ENCODE results near the gene PADI2.

The PADI2 gene

GRCh38 chr1:17121881-17122280 lies 2.6 kb upstream of the PADI2 start:
- H3K4me3 ChIP-seq (ENCODE audit: low read length), result no peak overlapping the region
- peaks cover 26% of the 10 kb centered on the region for H3K27me3 ChIP-seq (ENCODE audit: insufficient read depth, low read length)
- H3K9ac ChIP-seq (ENCODE audit: low read depth, low read length), result no peak overlapping the region
- 87% methylated on average over 8 of the region's 8 CpGs for WGBS
- no peaks in the 10 kb centered on the region for H3K9me3 ChIP-seq (ENCODE audit: insufficient read depth, low read depth, low read length)
- H3K36me3 ChIP-seq (ENCODE audit: insufficient read depth, low read length), result no peaks in the 10 kb centered on the region
- H3K27ac ChIP-seq (ENCODE audit: low read depth, low read length), result no peak overlapping the region
- no peaks in the 10 kb centered on the region for H3K4me1 ChIP-seq (ENCODE audit: insufficient read depth, low read length)

- H3K27ac ChIP-seq (ENCODE audit: low read depth, low read length), result no peak overlapping the region
- H3K4me3 ChIP-seq (ENCODE audit: low read length), result no peak overlapping the region
- H3K9me3 ChIP-seq (ENCODE audit: insufficient read depth, low read depth, low read length), result no peaks in the 10 kb centered on the region
- peaks cover 32% of the 10 kb centered on the region for H3K27me3 ChIP-seq (ENCODE audit: insufficient read depth, low read length)
- H3K4me1 ChIP-seq (ENCODE audit: insufficient read depth, low read length), result no peaks in the 10 kb centered on the region
- H3K36me3 ChIP-seq (ENCODE audit: insufficient read depth, low read length), result no peaks in the 10 kb centered on the region
- no peak overlapping the region for H3K9ac ChIP-seq (ENCODE audit: low read depth, low read length)
- WGBS, result 87% methylated on average over 23 of the region's 23 CpGs
These were observed 1.9 kb upstream of the PADI2 start for GRCh38 chr1:17120962-17121837.

- Histone ChIP-seq H3K36me3 (ENCODE audit: insufficient read depth, low read length) (no peaks in the 10 kb centered on the region), H3K9me3 (ENCODE audit: insufficient read depth, low read depth, low read length) (no peaks in the 10 kb centered on the region), H3K4me1 (ENCODE audit: insufficient read depth, low read length) (no peaks in the 10 kb centered on the region), H3K9ac (ENCODE audit: low read depth, low read length) (no peak overlapping the region), H3K4me3 (ENCODE audit: low read length) (no peak overlapping the region), H3K27me3 (ENCODE audit: insufficient read depth, low read length) (peaks cover 32% of the 10 kb centered on the region), H3K27ac (ENCODE audit: low read depth, low read length) (no peak overlapping the region)
- 92% methylated on average over 5 of the region's 5 CpGs for WGBS
These were observed 1.2 kb upstream of the PADI2 start for GRCh38 chr1:17120481-17120877.

- no peak overlapping the region for H3K9ac ChIP-seq (ENCODE audit: low read depth, low read length)
- no peak overlapping the region for H3K27ac ChIP-seq (ENCODE audit: low read depth, low read length)
- no peaks in the 10 kb centered on the region for H3K36me3 ChIP-seq (ENCODE audit: insufficient read depth, low read length)
- WGBS, result 28% methylated on average over 20 of the region's 20 CpGs
- peaks cover 32% of the 10 kb centered on the region for H3K27me3 ChIP-seq (ENCODE audit: insufficient read depth, low read length)
- H3K9me3 ChIP-seq (ENCODE audit: insufficient read depth, low read depth, low read length), result no peaks in the 10 kb centered on the region
- H3K4me3 ChIP-seq (ENCODE audit: low read length), result peak overlapping the region; percentile 69
- H3K4me1 ChIP-seq (ENCODE audit: insufficient read depth, low read length), result no peaks in the 10 kb centered on the region
These were observed 676 bp upstream of the PADI2 start for GRCh38 chr1:17119773-17120480.

- H3K27me3 ChIP-seq (ENCODE audit: insufficient read depth, low read length), result peaks cover 32% of the 10 kb centered on the region
- H3K4me3 ChIP-seq (ENCODE audit: low read length), result peak overlapping the region; percentile 69
- no peaks in the 10 kb centered on the region for H3K4me1 ChIP-seq (ENCODE audit: insufficient read depth, low read length)
- no peak overlapping the region for H3K9ac ChIP-seq (ENCODE audit: low read depth, low read length)
- H3K9me3 ChIP-seq (ENCODE audit: insufficient read depth, low read depth, low read length), result no peaks in the 10 kb centered on the region
- no peaks in the 10 kb centered on the region for H3K36me3 ChIP-seq (ENCODE audit: insufficient read depth, low read length)
- no peak overlapping the region for H3K27ac ChIP-seq (ENCODE audit: low read depth, low read length)
- WGBS, result 4% methylated on average over 14 of the region's 14 CpGs
These were observed 560 bp downstream of the PADI2 start for GRCh38 chr1:17118706-17119075.

GRCh38 chr1:17118268-17118667 lies 983 bp downstream of the PADI2 start:
- Histone ChIP-seq H3K27me3 (ENCODE audit: insufficient read depth, low read length) (peaks cover 32% of the 10 kb centered on the region), H3K4me1 (ENCODE audit: insufficient read depth, low read length) (no peaks in the 10 kb centered on the region), H3K9me3 (ENCODE audit: insufficient read depth, low read depth, low read length) (no peaks in the 10 kb centered on the region), H3K4me3 (ENCODE audit: low read length) (peak overlapping the region; percentile 69), H3K9ac (ENCODE audit: low read depth, low read length) (no peak overlapping the region), H3K27ac (ENCODE audit: low read depth, low read length) (no peak overlapping the region), H3K36me3 (ENCODE audit: insufficient read depth, low read length) (no peaks in the 10 kb centered on the region)
- WGBS, result 22% methylated on average over 7 of the region's 7 CpGs

- no peaks in the 10 kb centered on the region for H3K4me1 ChIP-seq (ENCODE audit: insufficient read depth, low read length)
These were observed 1.6 kb downstream of the PADI2 start for GRCh38 chr1:17117451-17118265.

GRCh38 chr1:17116643-17117042 lies 2.6 kb downstream of the PADI2 start:
- Histone ChIP-seq H3K4me3 (ENCODE audit: low read length) (no peak overlapping the region), H3K4me1 (ENCODE audit: insufficient read depth, low read length) (no peaks in the 10 kb centered on the region), H3K27me3 (ENCODE audit: insufficient read depth, low read length) (peaks cover 32% of the 10 kb centered on the region), H3K9me3 (ENCODE audit: insufficient read depth, low read depth, low read length) (no peaks in the 10 kb centered on the region), H3K27ac (ENCODE audit: low read depth, low read length) (no peak overlapping the region), H3K36me3 (ENCODE audit: insufficient read depth, low read length) (no peaks in the 10 kb centered on the region), H3K9ac (ENCODE audit: low read depth, low read length) (no peak overlapping the region)
- 76% methylated on average over 1 of the region's 1 CpG for WGBS

More at GRCh38 chr1:17117451-17118265, 1.6 kb downstream of the PADI2 start:
- 80% methylated on average over 16 of the region's 16 CpGs for WGBS
- Histone ChIP-seq H3K27me3 (ENCODE audit: insufficient read depth, low read length) (peaks cover 32% of the 10 kb centered on the region), H3K9ac (ENCODE audit: low read depth, low read length) (no peak overlapping the region), H3K27ac (ENCODE audit: low read depth, low read length) (no peak overlapping the region), H3K4me3 (ENCODE audit: low read length) (no peak overlapping the region; the same call in 1 of the 2 replicates), H3K9me3 (ENCODE audit: insufficient read depth, low read depth, low read length) (no peaks in the 10 kb centered on the region), H3K36me3 (ENCODE audit: insufficient read depth, low read length) (no peaks in the 10 kb centered on the region)

- WGBS, result 72% methylated on average over 7 of the region's 7 CpGs
- Histone ChIP-seq H3K27ac (ENCODE audit: low read depth, low read length) (no peak overlapping the region), H3K36me3 (ENCODE audit: insufficient read depth, low read length) (no peaks in the 10 kb centered on the region), H3K27me3 (ENCODE audit: insufficient read depth, low read length) (peaks cover 26% of the 10 kb centered on the region), H3K9ac (ENCODE audit: low read depth, low read length) (no peak overlapping the region), H3K4me3 (ENCODE audit: low read length) (no peak overlapping the region), H3K9me3 (ENCODE audit: insufficient read depth, low read depth, low read length) (no peaks in the 10 kb centered on the region), H3K4me1 (ENCODE audit: insufficient read depth, low read length) (no peaks in the 10 kb centered on the region)
These were observed 5.3 kb downstream of the PADI2 start for GRCh38 chr1:17113963-17114362.

- no peak overlapping the region for H3K9ac ChIP-seq (ENCODE audit: low read depth, low read length)
- no peaks in the 10 kb centered on the region for H3K9me3 ChIP-seq (ENCODE audit: insufficient read depth, low read depth, low read length)
- H3K27ac ChIP-seq (ENCODE audit: low read depth, low read length), result no peak overlapping the region
- H3K27me3 ChIP-seq (ENCODE audit: insufficient read depth, low read length), result peaks cover 13% of the 10 kb centered on the region
- H3K4me1 ChIP-seq (ENCODE audit: insufficient read depth, low read length), result no peaks in the 10 kb centered on the region
- WGBS, result 77% methylated on average over 7 of the region's 7 CpGs
- H3K4me3 ChIP-seq (ENCODE audit: low read length), result no peak overlapping the region
- H3K36me3 ChIP-seq (ENCODE audit: insufficient read depth, low read length), result no peaks in the 10 kb centered on the region
These were observed 6.6 kb downstream of the PADI2 start for GRCh38 chr1:17112496-17113236.

Data from HUES64 (cell line).